HL-60 (cell line): Measurements from ENCODE around the gene NPAS2.

ENCODE experiments used
- DNase-seq, 2 experiments: peaks; one replicate each; pipeline ENCODE4 v3.0.0-alpha.2; 2010 to 2020; ENCODE audit warnings: low read depth in 1 of 2, low spot score in 1 of 2
- H3K27ac ChIP-seq: fragments of 250-450 bp; sonication (Bioruptor Pico); replicated peaks from 2 replicates; pipeline ENCODE4 v1.5.1; 2020; ENCODE audit warnings: mild to moderate bottlenecking, moderate library complexity
- H3K27me3 ChIP-seq: fragments of 250-450 bp; sonication (Bioruptor Pico); 2 replicates; pipeline ENCODE4 v1.5.1; 2021; ENCODE audit warnings: mild to moderate bottlenecking, moderate library complexity; ENCODE audit not compliant: insufficient read depth, poor library complexity, severe bottlenecking
- H3K4me3 ChIP-seq: replicated peaks from 2 replicates; pipeline ENCODE4 v1.5.1; 2011; ENCODE audit warnings: mild to moderate bottlenecking, control low read depth, low read length; ENCODE audit not compliant: insufficient read depth
- CTCF ChIP-seq: IDR thresholded peaks from one replicate; pipeline ENCODE4 v1.5.1; 2011; ENCODE audit warnings: low read length, control low read depth, inconsistent platforms; ENCODE audit not compliant: insufficient read depth
- GABPA ChIP-seq: IDR thresholded peaks from 2 replicates; pipeline ENCODE4 v1.6.1; 2012; ENCODE audit warnings: low read depth
- POLR2AphosphoS5 ChIP-seq: IDR thresholded peaks from 2 replicates; pipeline ENCODE4 v1.6.1; 2012; ENCODE audit warnings: low read depth
- REST ChIP-seq: IDR thresholded peaks from 2 replicates; pipeline ENCODE4 v1.6.1; 2012; ENCODE audit warnings: low read depth; ENCODE audit not compliant: insufficient replicate concordance
- SPI1 ChIP-seq: IDR thresholded peaks from 2 replicates; pipeline ENCODE4 v1.6.1; 2012; ENCODE audit warnings: low read depth, mild to moderate bottlenecking, borderline replicate concordance

Gene NPAS2

GRCh38 chr2:100968146-100969145 lies 148.5 kb downstream of the NPAS2 start:
- no peak overlapping the region for H3K27ac ChIP-seq
- no peak overlapping the region for H3K4me3 ChIP-seq
- TF ChIP-seq REST: no peak
- no peak for DNase-seq
- no peaks in the 10 kb centered on the region for H3K27me3 ChIP-seq

- Histone ChIP-seq H3K27ac (no peak overlapping the region), H3K4me3 (no peak overlapping the region), H3K27me3 (no peaks in the 10 kb centered on the region)
- DNase-seq: no peak
- TF ChIP-seq CTCF (no peak), REST (no peak), POLR2AphosphoS5 (no peak), SPI1 (no peak), GABPA (no peak)
Measured at GRCh38 chr2:100969998-100970397, 150.1 kb downstream of the NPAS2 start.

GRCh38 chr2:100971221-100971620 lies 151.3 kb downstream of the NPAS2 start:
- TF ChIP-seq POLR2AphosphoS5: no peak
- TF ChIP-seq GABPA: no peak
- no peak for TF ChIP-seq REST
- no peak for TF ChIP-seq SPI1
- TF ChIP-seq CTCF: no peak
- H3K4me3 ChIP-seq: no peak overlapping the region
- no peak for DNase-seq
- no peak overlapping the region for H3K27ac ChIP-seq
- H3K27me3 ChIP-seq: no peaks in the 10 kb centered on the region
